ENCODE results near the gene SLC46A2.

SLC46A2 gene

GRCh38 chr9:112841261-112841660, 49.4 kb downstream of the SLC46A2 start:
- H3K79me2 ChIP-seq (ENCODE audit: control insufficient read depth, insufficient read depth, low read length, poor library complexity) = no peaks in the 10 kb centered on the region
- H2BK120ac ChIP-seq (ENCODE audit: insufficient read depth, low read length, poor library complexity) = no peak overlapping the region
- no peak overlapping the region for H4K12ac ChIP-seq (ENCODE audit: low read depth, low read length)
- no peak overlapping the region for H3K27ac ChIP-seq (ENCODE audit: low read depth, low read length)
- H3K9me3 ChIP-seq (ENCODE audit: insufficient read depth, low read depth, low read length) = no peaks in the 10 kb centered on the region
- H4K91ac ChIP-seq (ENCODE audit: low read depth, low read length) = no peak overlapping the region
- H3K27me3 ChIP-seq (ENCODE audit: insufficient read depth, low read length) = no peaks in the 10 kb centered on the region
- no peak overlapping the region for H3K14ac ChIP-seq (ENCODE audit: low read length)
- H3K23ac ChIP-seq (ENCODE audit: low read length) = no peak overlapping the region
- peaks cover 0 to 10% of the 10 kb centered on the region in 2 experiments for H3K36me3 ChIP-seq (ENCODE audit: control insufficient read depth in 1 of 2, insufficient read depth in 2 of 2, low read length in 2 of 2)
- no peak overlapping the region for H3K4ac ChIP-seq (ENCODE audit: low read depth, low read length)
- no peak overlapping the region for H3K4me2 ChIP-seq (ENCODE audit: low read length)
- no peak overlapping the region for H3K9ac ChIP-seq (ENCODE audit: low read length)
- no peaks in the 10 kb centered on the region for H3K4me1 ChIP-seq (ENCODE audit: control insufficient read depth in 1 of 2, insufficient read depth in 2 of 2, low read length in 2 of 2)
- no peak overlapping the region for H2AK5ac ChIP-seq (ENCODE audit: low read length)
- H3K4me3 ChIP-seq (ENCODE audit: low read depth, low read length) = no peak overlapping the region
- no peak for DNase-seq
- no peak overlapping the region for H2AFZ ChIP-seq (ENCODE audit: insufficient read depth, low read length, poor library complexity)
- H2BK5ac ChIP-seq (ENCODE audit: low read depth, low read length, poor library complexity) = no peak overlapping the region
- WGBS (ENCODE audit: extremely low coverage, insufficient coverage, insufficient read length) = no CpG with 5 or more reads among the region's 3 CpGs
- no peak overlapping the region for H2BK12ac ChIP-seq (ENCODE audit: low read length)
- H4K8ac ChIP-seq (ENCODE audit: low read depth, low read length) = no peak overlapping the region
- H3K79me1 ChIP-seq (ENCODE audit: low read length) = no peaks in the 10 kb centered on the region
- H3K18ac ChIP-seq (ENCODE audit: low read length) = no peak overlapping the region

GRCh38 chr9:112839331-112839730, 51.3 kb downstream of the SLC46A2 start:
- Histone ChIP-seq H3K4me1 (ENCODE audit: control insufficient read depth in 1 of 2, insufficient read depth in 2 of 2, low read length in 2 of 2) (no peaks in the 10 kb centered on the region), H3K4me3 (ENCODE audit: low read depth, low read length) (no peak overlapping the region), H3K18ac (ENCODE audit: low read length) (no peak overlapping the region), H4K8ac (ENCODE audit: low read depth, low read length) (no peak overlapping the region), H3K79me1 (ENCODE audit: low read length) (no peaks in the 10 kb centered on the region), H3K27ac (ENCODE audit: low read depth, low read length) (no peak overlapping the region), H2BK12ac (ENCODE audit: low read length) (no peak overlapping the region), H2AFZ (ENCODE audit: insufficient read depth, low read length, poor library complexity) (no peak overlapping the region), H3K36me3 (ENCODE audit: control insufficient read depth in 1 of 2, insufficient read depth in 2 of 2, low read length in 2 of 2) (peaks cover 0 to 9% of the 10 kb centered on the region in 2 experiments), H3K4me2 (ENCODE audit: low read length) (no peak overlapping the region), H3K4ac (ENCODE audit: low read depth, low read length) (no peak overlapping the region), H4K12ac (ENCODE audit: low read depth, low read length) (no peak overlapping the region), H3K9me3 (ENCODE audit: insufficient read depth, low read depth, low read length) (no peaks in the 10 kb centered on the region), H3K14ac (ENCODE audit: low read length) (no peak overlapping the region), H3K79me2 (ENCODE audit: control insufficient read depth, insufficient read depth, low read length, poor library complexity) (no peaks in the 10 kb centered on the region), H4K91ac (ENCODE audit: low read depth, low read length) (no peak overlapping the region), H3K27me3 (ENCODE audit: insufficient read depth, low read length) (no peaks in the 10 kb centered on the region), H2BK120ac (ENCODE audit: insufficient read depth, low read length, poor library complexity) (no peak overlapping the region), H3K9ac (ENCODE audit: low read length) (no peak overlapping the region), H2AK5ac (ENCODE audit: low read length) (no peak overlapping the region), H2BK5ac (ENCODE audit: low read depth, low read length, poor library complexity) (no peak overlapping the region), H3K23ac (ENCODE audit: low read length) (no peak overlapping the region)
- DNase-seq = no peak
- WGBS (ENCODE audit: extremely low coverage, insufficient coverage, insufficient read length) = no CpG with 5 or more reads among the region's 8 CpGs

DNA sequence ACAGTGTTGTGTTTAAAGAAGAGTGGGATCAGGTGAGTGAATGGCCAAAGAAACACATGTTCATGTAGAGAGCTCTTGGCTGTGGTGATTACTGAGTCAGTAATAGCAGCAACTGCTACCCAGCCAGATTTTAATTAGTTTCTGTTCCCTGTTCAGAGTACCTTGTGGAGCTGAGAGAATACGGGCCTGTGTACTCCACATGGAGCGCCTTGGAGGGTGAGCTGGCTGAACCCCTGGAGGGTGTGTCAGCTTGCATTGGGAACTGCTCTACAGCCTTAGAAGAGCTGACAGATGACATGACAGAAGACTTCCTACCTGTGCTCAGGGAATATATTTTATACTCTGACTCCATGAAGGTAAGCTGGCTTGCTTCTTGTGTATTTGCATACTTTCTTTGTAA, 52.3 kb downstream of the SLC46A2 start:
- peaks cover 0 to 9% of the 10 kb centered on the region in 2 experiments for H3K36me3 ChIP-seq (ENCODE audit: control insufficient read depth in 1 of 2, insufficient read depth in 2 of 2, low read length in 2 of 2)
- no peak overlapping the region for H3K4me2 ChIP-seq (ENCODE audit: low read length)
- no peaks in the 10 kb centered on the region for H3K9me3 ChIP-seq (ENCODE audit: insufficient read depth, low read depth, low read length)
- no peak overlapping the region for H2AFZ ChIP-seq (ENCODE audit: insufficient read depth, low read length, poor library complexity)
- no peak overlapping the region for H4K12ac ChIP-seq (ENCODE audit: low read depth, low read length)
- H2BK12ac ChIP-seq (ENCODE audit: low read length) = no peak overlapping the region
- H2AK5ac ChIP-seq (ENCODE audit: low read length) = no peak overlapping the region
- no peak overlapping the region for H4K91ac ChIP-seq (ENCODE audit: low read depth, low read length)
- no peak overlapping the region for H3K27ac ChIP-seq (ENCODE audit: low read depth, low read length)
- DNase-seq = no peak
- H2BK5ac ChIP-seq (ENCODE audit: low read depth, low read length, poor library complexity) = no peak overlapping the region
- H3K18ac ChIP-seq (ENCODE audit: low read length) = no peak overlapping the region
- no peak overlapping the region for H3K23ac ChIP-seq (ENCODE audit: low read length)
- no peak overlapping the region for H3K4ac ChIP-seq (ENCODE audit: low read depth, low read length)
- H2BK120ac ChIP-seq (ENCODE audit: insufficient read depth, low read length, poor library complexity) = no peak overlapping the region
- H3K9ac ChIP-seq (ENCODE audit: low read length) = no peak overlapping the region
- no peak overlapping the region for H3K14ac ChIP-seq (ENCODE audit: low read length)
- H3K79me1 ChIP-seq (ENCODE audit: low read length) = no peaks in the 10 kb centered on the region
- WGBS (ENCODE audit: extremely low coverage, insufficient coverage, insufficient read length) = no CpG with 5 or more reads among the region's 2 CpGs
- no peak overlapping the region for H4K8ac ChIP-seq (ENCODE audit: low read depth, low read length)
- H3K79me2 ChIP-seq (ENCODE audit: control insufficient read depth, insufficient read depth, low read length, poor library complexity) = no peaks in the 10 kb centered on the region
- no peak overlapping the region for H3K4me3 ChIP-seq (ENCODE audit: low read depth, low read length)
- no peaks in the 10 kb centered on the region for H3K4me1 ChIP-seq (ENCODE audit: control insufficient read depth in 1 of 2, insufficient read depth in 2 of 2, low read length in 2 of 2)
- no peaks in the 10 kb centered on the region for H3K27me3 ChIP-seq (ENCODE audit: insufficient read depth, low read length)

DNA sequence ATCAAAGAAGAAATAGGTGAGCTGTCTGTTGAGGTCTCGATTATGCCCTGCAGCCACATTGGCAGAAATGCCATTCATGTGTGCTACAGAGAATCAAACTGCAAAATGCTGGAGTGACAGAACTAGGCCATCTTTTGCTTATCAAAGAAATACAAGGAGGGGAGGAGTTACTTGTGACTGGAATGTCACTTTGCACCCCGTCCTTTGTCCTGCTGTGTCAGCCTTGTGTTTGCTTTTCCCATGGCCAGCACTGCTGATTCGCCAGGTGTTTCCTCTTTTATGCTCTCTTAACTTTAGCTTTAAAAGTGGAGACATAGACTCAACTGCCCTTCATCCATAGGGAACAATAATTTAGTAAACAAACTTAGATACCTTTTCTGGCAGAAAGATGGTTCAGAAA, 54.3 kb downstream of the SLC46A2 start:
- no peak for DNase-seq
- no CpG with 5 or more reads among the region's 3 CpGs for WGBS (ENCODE audit: extremely low coverage, insufficient coverage, insufficient read length)
- no peaks in the 10 kb centered on the region for H3K27me3 ChIP-seq (ENCODE audit: insufficient read depth, low read length)
- no peak overlapping the region for H3K23ac ChIP-seq (ENCODE audit: low read length)
- peaks cover 0 to 10% of the 10 kb centered on the region in 2 experiments for H3K36me3 ChIP-seq (ENCODE audit: control insufficient read depth in 1 of 2, insufficient read depth in 2 of 2, low read length in 2 of 2)
- H3K27ac ChIP-seq (ENCODE audit: low read depth, low read length) = no peak overlapping the region
- H3K14ac ChIP-seq (ENCODE audit: low read length) = no peak overlapping the region
- no peak overlapping the region for H4K12ac ChIP-seq (ENCODE audit: low read depth, low read length)
- no peak overlapping the region for H2AFZ ChIP-seq (ENCODE audit: insufficient read depth, low read length, poor library complexity)
- H3K4me2 ChIP-seq (ENCODE audit: low read length) = no peak overlapping the region
- no peak overlapping the region for H2BK5ac ChIP-seq (ENCODE audit: low read depth, low read length, poor library complexity)
- H3K79me1 ChIP-seq (ENCODE audit: low read length) = no peaks in the 10 kb centered on the region
- no peak overlapping the region for H2BK120ac ChIP-seq (ENCODE audit: insufficient read depth, low read length, poor library complexity)
- H2BK12ac ChIP-seq (ENCODE audit: low read length) = no peak overlapping the region
- H3K79me2 ChIP-seq (ENCODE audit: control insufficient read depth, insufficient read depth, low read length, poor library complexity) = no peaks in the 10 kb centered on the region
- H3K9ac ChIP-seq (ENCODE audit: low read length) = no peak overlapping the region
- H3K4me1 ChIP-seq (ENCODE audit: control insufficient read depth in 1 of 2, insufficient read depth in 2 of 2, low read length in 2 of 2) = no peaks in the 10 kb centered on the region
- no peak overlapping the region for H3K18ac ChIP-seq (ENCODE audit: low read length)
- H4K91ac ChIP-seq (ENCODE audit: low read depth, low read length) = no peak overlapping the region
- no peak overlapping the region for H3K4me3 ChIP-seq (ENCODE audit: low read depth, low read length)
- H2AK5ac ChIP-seq (ENCODE audit: low read length) = no peak overlapping the region
- no peak overlapping the region for H3K4ac ChIP-seq (ENCODE audit: low read depth, low read length)
- no peaks in the 10 kb centered on the region for H3K9me3 ChIP-seq (ENCODE audit: insufficient read depth, low read depth, low read length)
- H4K8ac ChIP-seq (ENCODE audit: low read depth, low read length) = no peak overlapping the region

Data from trophoblast cell (in vitro differentiated cells and primary cell).